ENCODE results near the gene TM4SF20.
"Not testable (repeated sequence)": the region's sequence is repeated elsewhere in the genome, so short reads cannot be mapped to it uniquely, and the experiment has no call there.

Gene TM4SF20

GRCh38 chr2:227398684-227399670, 19.9 kb upstream of the TM4SF20 start:
- DNase-seq (ENCODE audit: low spot score) = no peak

DNA sequence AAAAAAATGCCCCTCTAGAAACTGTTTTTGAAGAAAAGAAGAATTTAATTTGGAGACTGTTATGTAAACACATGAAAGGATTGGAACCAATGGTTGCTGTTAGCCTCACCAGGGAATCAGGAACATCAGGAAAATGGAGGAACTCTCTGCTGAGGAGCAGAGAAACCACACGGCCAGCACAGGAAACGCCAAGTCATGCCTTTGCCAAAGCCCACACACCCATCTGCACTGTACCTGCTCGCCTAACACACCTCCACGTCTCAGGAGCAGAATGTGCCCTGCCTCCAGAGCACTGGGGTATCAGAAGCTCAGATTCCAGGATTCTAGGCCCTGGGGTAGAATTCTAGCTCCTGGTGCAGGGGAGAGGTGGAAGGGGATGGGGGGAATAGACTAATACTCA, 18.5 kb upstream of the TM4SF20 start:
- DNase-seq (ENCODE audit: low spot score) = no peak

- no peak for DNase-seq (ENCODE audit: low spot score)
Measured at GRCh38 chr2:227395556-227395955, 16.4 kb upstream of the TM4SF20 start.

DNA sequence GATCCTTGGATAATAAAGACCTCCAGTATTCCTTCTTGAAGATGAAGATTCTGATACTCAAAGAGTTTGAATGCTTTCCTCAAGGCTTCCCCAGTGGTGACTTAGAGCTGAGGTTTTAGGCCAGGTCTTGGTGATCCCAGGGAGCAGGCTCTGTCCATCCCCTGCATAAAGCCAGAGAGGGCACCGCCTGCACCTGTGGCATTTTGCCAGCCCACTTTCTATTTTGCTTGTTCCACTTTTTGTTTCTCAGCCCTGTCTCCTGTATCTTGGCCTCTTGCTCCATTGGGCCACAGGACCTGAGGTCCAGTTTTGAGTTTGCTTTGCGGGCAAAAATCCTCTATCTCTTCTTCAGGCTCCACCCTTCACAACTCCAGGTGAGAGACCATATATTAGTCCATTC, 15.3 kb upstream of the TM4SF20 start:
- DNase-seq (ENCODE audit: low spot score) = no peak

- DNase-seq (ENCODE audit: low spot score) = no peak
Measured at GRCh38 chr2:227390468-227391256, 11.6 kb upstream of the TM4SF20 start.

- DNase-seq (ENCODE audit: low spot score) = no peak
Measured at GRCh38 chr2:227389661-227390060, 10.6 kb upstream of the TM4SF20 start.

DNA sequence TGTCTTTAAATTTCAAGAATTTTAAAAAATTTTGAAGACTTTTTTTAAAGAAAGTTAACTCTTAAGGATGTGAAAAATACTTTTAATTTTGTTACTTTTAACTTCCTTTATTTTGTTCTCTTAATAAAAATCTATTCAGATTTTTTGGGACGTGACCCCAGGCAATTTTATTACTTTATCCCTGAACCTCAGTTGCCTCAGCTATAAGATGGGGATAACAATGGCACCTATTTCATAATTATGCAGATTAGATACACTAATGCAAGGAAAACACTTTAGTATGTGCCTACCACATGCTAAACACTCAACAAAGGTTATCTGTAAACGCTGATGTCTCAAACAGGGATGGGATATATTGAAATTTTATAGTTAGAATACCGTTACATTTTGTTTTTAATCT, 10.1 kb upstream of the TM4SF20 start:
- DNase-seq (ENCODE audit: low spot score) = no peak

DNA sequence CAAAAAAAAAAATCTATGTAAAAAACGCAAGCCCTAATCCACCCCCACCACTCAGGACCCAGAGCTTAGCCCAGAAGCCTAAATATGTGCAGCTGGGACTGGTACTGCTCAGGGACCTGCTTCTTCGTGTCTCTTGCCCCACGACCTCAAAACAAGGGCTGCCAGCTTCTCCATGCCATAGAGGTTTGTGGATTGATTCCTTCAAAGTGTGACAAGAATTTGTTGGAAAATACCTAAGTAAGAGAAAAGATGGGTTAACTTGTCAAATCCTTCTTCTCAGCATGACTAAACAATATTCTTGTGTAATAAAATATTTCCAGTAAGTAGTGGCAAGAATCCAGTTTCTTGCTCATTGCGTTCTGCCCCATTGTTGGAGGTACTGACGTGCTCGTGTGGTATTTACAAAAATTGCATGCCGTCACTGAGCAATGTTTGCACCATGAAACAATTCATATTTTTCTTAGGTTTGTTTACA, 9.5 kb upstream of the TM4SF20 start:
- DNase-seq (ENCODE audit: low spot score) = no peak

DNA sequence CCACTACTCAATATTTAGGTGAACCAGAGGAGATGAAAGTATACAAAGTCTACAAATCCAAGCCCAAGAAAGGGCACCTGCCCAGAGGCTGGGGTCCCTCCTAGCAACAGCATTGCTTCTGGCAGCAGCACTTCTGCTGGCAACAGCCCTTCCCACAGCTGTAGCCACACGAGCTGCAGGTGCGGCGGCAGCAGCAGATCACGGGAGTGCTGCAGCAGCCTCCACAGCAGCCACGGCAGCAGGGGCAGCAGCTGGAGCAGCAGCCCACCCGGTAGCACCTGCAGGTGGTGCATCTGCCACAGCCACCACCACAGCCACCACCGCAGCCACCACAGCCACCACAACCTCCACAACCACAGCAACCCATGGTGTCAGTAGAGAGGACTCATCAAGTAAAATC, 8.5 kb upstream of the TM4SF20 start, which contains the start of gene SCYGR1:
SCYGR1 (minus strand) TSS at position 367 of the 400 bp plus-strand sequence; CDS start at position 367, 0 bp downstream.
- DNase-seq (ENCODE audit: low spot score) = not testable (repeated sequence)

DNA sequence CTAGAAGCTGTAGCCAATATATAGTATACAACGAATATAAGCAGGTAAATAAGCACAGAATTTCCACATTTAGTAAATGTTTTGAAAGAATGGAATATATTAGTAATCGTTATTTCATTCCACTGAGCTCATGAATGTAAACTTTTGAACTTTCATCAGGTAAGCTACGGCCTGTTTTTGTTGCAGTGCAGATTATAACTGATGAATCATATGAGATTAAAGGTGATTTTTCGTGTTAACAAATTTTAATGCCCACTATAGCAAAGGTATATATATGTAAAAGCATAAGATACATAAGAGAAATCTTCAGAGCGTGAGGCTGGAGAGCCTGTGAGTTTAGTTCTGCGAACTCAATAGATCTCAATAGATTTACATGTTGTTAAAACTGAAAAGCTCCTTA, 7.5 kb upstream of the TM4SF20 start:
- DNase-seq (ENCODE audit: low spot score) = no peak

GRCh38 chr2:227383686-227384085, 4.6 kb upstream of the TM4SF20 start:
- DNase-seq (ENCODE audit: low spot score) = no peak

DNA sequence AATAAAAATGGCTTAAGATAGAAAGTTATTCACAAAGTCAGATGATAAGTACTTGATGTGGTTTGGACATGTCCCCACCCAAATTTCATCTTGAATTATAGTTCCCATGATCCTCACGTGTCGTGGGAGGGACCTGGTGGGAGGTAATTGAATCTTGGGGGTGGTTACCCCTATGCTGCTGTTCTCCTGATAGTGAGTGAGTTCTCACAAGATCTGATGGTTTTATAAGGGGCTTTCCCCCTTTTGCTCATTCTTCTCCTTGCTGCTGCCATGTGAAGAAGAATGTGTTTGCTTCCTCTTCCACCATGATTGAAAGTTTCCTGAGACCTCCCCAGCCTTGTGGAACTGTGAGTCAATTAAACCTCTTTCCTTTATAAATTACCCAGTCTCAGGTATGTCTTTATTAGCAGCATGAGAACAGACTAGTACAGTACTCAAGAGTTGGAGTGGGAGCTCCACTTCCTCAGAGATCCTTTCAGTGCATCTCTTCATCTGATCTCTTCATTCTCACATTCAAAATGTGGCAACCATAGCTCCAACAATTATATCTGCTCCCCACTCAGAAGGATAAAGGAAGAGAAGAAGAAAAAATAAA, 3.2 kb upstream of the TM4SF20 start:
- not testable (repeated sequence) for DNase-seq (ENCODE audit: low spot score)

DNA sequence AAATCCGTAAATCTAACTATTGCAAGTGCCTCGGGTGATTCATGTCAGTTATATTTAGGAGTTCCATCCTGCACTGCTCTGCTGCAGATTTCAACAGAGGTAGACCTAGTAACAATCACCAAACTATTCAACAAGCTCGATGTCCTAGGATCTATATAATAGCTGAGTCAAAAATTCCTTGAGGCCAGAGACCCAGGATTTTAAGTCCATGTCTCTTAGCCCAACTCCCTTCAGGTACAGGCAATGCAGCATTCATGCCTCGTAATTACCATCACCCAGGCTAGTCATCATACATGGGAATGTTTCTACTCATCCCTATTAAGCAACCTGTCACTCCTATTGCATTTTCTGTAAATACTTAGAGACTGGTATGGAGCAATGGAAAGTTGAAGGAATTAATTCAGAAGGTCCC, 729 bp downstream of the TM4SF20 start:
- no peak for DNase-seq (ENCODE audit: low spot score)

DNA sequence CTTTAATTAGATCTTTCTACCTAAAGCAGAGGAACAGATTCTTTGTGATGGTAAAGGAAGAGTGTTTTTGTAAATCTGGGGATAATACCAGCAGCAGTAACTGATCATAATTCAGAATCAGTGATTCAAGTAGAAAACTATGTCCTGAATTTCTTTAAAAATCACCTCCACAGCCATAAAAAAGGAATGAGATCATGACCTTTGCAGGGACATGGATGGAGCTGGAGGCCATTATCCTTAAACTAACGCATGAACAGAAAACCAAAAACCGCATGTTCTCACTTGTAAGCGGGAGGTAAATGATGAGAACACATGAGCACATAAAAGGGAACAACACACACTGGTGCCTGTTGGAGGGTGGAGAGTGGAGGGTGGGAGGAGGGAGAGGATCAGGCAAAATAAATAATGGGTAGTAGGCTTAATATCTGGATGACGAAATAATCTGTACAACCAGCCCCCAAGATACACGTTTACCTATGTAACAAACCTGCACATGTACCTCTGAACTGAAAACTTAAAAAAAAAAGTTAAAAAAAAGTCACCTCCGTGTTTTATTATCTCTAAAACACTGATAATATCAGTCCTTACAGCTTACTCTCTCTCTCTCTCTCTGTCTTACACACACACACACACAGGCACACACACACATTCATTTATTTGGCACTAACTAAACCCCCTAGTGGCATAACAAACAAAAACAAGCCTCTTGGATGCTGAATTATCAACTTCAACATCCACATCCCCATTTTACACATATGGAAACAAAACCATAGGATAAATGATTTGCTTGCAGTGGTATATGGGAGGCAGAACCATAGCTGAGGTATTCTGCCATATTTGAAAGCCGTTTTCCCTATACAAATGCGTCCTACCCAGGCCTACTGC, 1.4 kb downstream of the TM4SF20 start:
- DNase-seq (ENCODE audit: low spot score) = no peak

GRCh38 chr2:227376656-227377396, 2.3 kb downstream of the TM4SF20 start:
- no peak for DNase-seq (ENCODE audit: low spot score)

DNA sequence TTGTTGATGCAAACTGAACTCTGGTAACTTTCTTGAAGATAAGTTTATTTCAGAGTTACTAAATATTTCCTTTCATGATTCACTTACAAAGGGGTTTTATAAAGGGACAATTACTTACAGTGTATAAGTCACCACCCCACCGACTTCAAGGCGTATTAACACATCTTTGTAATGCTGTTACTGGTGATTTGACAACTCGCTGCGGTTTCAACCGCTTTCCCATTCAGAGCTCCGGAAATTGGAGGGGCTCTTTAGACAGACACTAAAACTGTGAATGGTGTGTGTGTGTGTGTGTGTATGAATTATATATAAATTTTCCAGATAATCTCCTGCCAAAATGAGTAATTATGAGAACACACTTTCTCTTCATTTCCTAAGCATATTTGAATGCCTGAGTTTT, 4.9 kb downstream of the TM4SF20 start:
- no peak for DNase-seq (ENCODE audit: low spot score)

DNA sequence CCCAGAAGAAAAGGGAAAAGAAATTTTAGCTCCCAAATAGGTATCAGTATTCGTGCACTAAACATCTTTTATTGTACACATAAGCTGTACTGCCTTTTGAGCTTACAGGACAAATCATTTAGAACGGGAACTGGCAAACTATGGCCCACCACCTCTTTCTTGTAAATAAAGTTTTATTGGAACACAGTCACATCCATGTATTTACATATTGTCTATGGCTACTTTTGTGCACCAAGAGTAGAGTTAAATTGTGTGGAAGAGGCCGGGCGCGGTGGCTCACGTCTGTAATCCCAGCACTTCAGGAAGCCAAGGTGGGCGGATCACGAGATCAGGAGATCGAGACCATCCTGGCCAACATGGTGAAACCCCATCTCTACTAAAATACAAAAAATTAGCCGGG, 5.7 kb downstream of the TM4SF20 start:
- DNase-seq (ENCODE audit: low spot score) = no peak

DNA sequence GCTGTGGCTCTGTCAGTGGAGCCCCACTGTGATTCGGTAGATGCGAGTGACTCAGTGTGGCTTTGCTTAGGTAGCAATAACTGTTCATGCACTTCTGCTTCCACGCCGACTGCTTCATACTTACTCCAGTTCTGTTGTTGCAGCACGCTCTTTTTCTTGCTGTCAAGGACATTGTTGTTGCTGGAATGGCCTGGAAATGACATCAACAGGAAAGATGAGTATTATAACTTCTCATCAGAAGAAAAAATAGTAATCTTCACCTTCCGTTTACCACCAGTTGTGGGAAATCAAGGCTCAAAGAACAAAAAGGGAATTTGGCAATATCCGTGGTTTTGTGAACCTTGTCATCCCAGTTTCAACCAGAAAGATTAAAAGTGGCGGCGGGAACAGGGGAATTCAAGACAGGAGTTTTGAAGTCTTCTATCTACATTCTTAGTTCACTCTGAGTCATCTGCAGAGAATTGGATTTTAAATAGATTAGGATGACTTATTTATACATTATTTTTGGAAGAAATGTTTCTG, 8.3 kb downstream of the TM4SF20 start:
- DNase-seq (ENCODE audit: low spot score) = no peak

DNA sequence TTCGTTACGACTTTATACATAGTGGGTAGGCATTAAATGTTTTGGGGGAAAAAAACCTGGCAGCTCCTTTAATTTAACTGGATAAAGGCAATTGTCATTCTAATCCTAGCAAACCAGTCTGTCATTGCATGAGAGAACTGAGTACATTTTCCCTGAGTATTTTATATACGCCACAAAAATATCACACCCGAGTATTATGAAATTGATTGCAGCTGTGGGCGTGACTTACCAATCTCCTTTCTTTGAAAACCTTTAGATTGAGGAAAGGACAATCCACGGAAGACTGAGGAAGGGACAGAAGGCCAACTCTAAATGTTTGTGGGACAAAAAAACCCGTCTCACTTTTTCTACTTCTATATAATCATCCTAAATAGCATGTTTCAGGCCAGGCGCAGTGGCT, 9.0 kb downstream of the TM4SF20 start:
- no peak for DNase-seq (ENCODE audit: low spot score)

DNA sequence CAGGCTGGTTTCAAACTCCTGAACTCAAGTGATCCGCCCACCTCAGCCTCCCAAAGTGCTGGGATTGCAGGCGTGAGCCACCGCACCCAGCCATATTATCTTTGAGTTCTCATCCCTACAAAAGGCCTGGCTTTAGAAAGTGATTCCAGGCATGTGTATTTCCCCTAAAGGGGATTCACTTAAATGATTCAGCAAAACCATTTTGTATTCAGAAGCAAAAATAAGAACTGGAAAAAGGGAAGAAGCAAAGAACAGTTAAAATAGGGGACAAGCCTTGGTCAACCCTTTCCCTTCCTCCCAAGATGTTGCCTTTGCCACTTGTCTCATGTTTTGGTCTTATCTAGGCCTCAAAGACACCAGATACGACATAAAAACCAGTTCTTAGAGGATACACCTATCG, 10.5 kb downstream of the TM4SF20 start:
- no peak for DNase-seq (ENCODE audit: low spot score)
